Measurements from ENCODE around the gene MICAL2. TPM values are rescaled to one million over a fixed set of nuclear protein-coding genes. Genes with fewer than 3 reads are reported as not detected.

The MICAL2 gene
- total RNA-seq, 4 donors from 2014 or later, result 24.7 to 53.7 (median 37.0) TPM

DNA sequence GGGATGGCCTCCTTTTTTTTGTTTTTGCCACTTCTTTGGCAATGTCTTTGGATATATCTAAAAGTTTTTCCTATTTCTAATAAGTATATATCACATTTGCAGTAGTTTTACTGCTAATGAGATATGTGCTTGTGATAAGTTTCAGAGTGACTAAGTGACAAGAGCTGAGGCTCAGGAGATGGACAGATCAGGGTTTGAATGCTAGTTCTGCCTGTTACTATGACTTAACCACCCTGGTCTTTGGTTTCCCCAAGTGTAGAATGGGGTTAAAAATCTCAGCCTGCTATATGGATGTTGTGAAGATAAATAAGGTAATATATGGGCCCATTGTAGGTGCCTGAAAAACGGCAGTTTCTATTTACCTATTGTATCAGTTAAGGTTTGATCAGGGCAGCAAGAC lies 9.1 kb upstream of the MICAL2 start:
- H3K9me3 ChIP-seq, result no peaks in the 10 kb centered on the region
- H3K4me1 ChIP-seq, result no peaks in the 10 kb centered on the region
- peaks cover 10 to 24% (median 15%) of the 10 kb centered on the region in 3 donors for H3K27me3 ChIP-seq
- intact Hi-C loops (cut with DNase I; ENCODE audit: low total_unique reads), result no loop called here
- H3K36me3 ChIP-seq, result no peaks in the 10 kb centered on the region
- no peak overlapping the region for H3K4me3 ChIP-seq
- TF ChIP-seq, protein P1, sequence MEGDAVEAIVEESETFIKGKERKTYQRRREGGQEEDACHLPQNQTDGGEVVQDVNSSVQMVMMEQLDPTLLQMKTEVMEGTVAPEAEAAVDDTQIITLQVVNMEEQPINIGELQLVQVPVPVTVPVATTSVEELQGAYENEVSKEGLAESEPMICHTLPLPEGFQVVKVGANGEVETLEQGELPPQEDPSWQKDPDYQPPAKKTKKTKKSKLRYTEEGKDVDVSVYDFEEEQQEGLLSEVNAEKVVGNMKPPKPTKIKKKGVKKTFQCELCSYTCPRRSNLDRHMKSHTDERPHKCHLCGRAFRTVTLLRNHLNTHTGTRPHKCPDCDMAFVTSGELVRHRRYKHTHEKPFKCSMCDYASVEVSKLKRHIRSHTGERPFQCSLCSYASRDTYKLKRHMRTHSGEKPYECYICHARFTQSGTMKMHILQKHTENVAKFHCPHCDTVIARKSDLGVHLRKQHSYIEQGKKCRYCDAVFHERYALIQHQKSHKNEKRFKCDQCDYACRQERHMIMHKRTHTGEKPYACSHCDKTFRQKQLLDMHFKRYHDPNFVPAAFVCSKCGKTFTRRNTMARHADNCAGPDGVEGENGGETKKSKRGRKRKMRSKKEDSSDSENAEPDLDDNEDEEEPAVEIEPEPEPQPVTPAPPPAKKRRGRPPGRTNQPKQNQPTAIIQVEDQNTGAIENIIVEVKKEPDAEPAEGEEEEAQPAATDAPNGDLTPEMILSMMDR (IDR thresholded peaks at IDR 0.05 in 4 of 5, conservative IDR thresholded peaks at IDR 0.05 in 1 of 5), result no peak
- TF ChIP-seq POLR2A (IDR thresholded peaks at IDR 0.05), result no peak
- in situ Hi-C loops (cut with MboI; ENCODE audit: low sequenced_read_pairs in 4 of 4), result no loop called here
- no peak overlapping the region for H3K27ac ChIP-seq
- ATAC-seq, result no peak
- no peak for DNase-seq

DNA sequence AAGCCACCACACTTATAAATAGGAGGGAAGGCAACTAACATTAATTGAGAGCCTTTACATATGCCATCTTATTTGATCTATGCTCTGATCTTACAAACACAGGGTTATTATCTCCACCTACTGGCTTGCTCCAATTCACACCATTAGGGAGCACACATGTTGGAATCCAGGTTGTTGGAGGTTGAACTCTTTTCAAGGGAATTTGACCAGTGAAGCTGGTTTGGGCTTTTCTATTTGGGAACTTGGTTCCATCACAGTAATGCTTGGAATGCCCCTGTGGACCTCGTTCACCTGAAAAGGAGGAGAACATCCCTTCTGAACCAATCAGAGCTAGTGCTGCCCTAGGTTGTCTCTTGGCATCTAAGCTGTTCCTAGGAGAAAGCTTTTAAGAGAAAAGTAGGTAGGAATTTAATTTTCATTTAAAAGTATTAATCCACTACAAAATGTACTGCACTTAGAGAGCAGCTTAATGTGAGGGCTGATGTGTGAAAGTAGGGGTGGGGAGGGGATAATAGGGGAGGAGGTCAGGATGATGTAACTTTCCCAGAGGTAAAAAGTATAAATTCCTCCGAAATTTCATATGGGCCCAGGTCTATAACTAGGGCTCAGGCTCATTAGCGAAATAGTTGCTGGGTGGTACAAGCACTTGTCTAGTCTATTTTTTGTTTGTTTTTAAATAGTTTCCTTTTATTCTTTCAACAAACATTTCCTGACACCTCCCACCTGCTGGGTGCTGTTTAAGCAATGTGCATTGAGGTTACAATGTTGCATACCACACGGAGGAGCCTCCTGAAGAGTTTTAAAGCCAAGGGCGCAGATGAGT lies 7.6 kb upstream of the MICAL2 start:
- TF ChIP-seq, protein P1 (IDR thresholded peaks at IDR 0.05 in 4 of 5, conservative IDR thresholded peaks at IDR 0.05 in 1 of 5), result peak in 1 of 5 experiments; percentile 17
- TF ChIP-seq POLR2A (IDR thresholded peaks at IDR 0.05), result no peak
- DNase-seq (no peak), ATAC-seq (peak in 1 of 2 donors; percentile 41)
- intact Hi-C loops (cut with DNase I; ENCODE audit: low total_unique reads) (loop anchor here (2.0 kb wide), 1 partner anchor 56 kb away; no protein-coding TSS in a partner anchor), in situ Hi-C loops (cut with MboI; ENCODE audit: low sequenced_read_pairs in 4 of 4) (no loop called here)
- Histone ChIP-seq H3K27me3 (peaks cover 10 to 19% (median 15%) of the 10 kb centered on the region in 3 donors), H3K27ac (no peak overlapping the region), H3K9me3 (no peaks in the 10 kb centered on the region), H3K4me1 (no peaks in the 10 kb centered on the region), H3K36me3 (no peaks in the 10 kb centered on the region), H3K4me3 (no peak overlapping the region)

DNA sequence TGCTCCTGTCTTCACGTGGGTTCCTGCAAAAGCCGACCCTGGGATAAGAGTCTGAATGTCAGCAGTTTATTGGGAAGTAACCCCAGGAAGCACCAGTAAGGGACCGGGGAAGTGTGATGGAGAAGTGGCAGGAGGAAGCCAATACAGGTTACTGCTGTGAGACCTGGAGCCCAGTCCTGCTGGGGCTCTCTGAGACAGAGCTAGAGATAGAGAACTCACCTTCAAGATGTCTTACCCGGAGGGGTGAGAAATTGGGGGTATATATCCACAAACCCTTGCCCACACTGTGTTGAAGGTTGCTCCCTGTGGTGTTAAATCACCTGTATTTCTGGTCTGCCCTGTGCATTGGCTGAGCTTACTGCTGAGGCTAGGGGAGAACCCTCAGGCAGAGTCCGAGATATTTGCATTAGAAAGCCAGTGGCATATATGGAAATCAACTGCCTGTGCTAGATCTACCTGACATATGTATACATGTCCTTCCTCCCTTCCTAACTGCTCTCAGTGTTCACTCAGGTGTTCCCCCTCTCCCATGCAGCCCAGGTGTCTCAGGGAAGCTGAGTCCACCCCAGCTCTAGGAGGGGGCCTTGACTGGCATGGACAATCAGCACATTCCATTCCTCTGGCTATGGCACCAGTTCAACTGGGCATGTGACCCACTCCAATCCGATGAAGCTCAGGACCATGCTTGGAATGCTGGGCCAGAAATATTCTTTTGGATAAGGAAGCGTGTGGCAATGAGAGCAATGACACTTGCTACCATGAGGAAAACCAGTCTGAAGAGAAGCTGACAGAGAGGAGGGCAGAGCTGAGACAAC lies 6.8 kb upstream of the MICAL2 start:
- Histone ChIP-seq H3K27ac (no peak overlapping the region), H3K4me3 (no peak overlapping the region), H3K27me3 (peaks cover 10 to 15% (median 11%) of the 10 kb centered on the region in 3 donors), H3K36me3 (no peaks in the 10 kb centered on the region), H3K9me3 (no peaks in the 10 kb centered on the region), H3K4me1 (no peaks in the 10 kb centered on the region)
- in situ Hi-C loops (cut with MboI; ENCODE audit: low sequenced_read_pairs in 4 of 4), result no loop called here
- TF ChIP-seq, protein P1 (IDR thresholded peaks at IDR 0.05 in 4 of 5, conservative IDR thresholded peaks at IDR 0.05 in 1 of 5), result no peak
- TF ChIP-seq POLR2A (IDR thresholded peaks at IDR 0.05), result no peak
- intact Hi-C loops (cut with DNase I; ENCODE audit: low total_unique reads), result loop anchor here (2.0 kb wide), 1 partner anchor 57 kb away; no protein-coding TSS in a partner anchor
- DNase-seq (no peak), ATAC-seq (no peak)

DNA sequence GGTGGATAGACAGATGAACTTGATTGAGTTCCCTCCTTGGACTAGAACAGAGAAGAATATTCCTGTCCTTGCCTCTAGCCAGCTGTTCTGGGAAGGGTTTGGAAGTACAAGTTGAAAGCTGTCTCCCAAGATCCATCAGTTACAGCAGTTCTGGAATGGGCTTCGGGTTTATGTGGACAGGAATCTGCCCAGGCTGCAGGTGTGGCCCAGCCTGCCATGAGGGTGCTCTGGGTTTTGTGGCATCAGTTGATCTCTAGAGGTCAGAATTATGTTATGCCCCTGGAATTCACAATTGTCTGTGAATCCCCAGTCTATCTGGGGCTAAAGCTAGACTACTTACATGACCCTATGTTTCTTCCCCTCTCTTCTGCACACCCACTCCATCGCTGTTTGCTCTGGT lies 4.9 kb upstream of the MICAL2 start:
- Histone ChIP-seq H3K9me3 (no peaks in the 10 kb centered on the region), H3K27me3 (peaks cover 0 to 4% (median 2%) of the 10 kb centered on the region in 3 donors), H3K27ac (no peak overlapping the region), H3K36me3 (no peaks in the 10 kb centered on the region), H3K4me1 (peaks cover 4 to 5% of the 10 kb centered on the region in 2 donors), H3K4me3 (no peak overlapping the region)
- no peak for DNase-seq
- in situ Hi-C loops (cut with MboI; ENCODE audit: low sequenced_read_pairs in 4 of 4), result no loop called here
- intact Hi-C loops (cut with DNase I; ENCODE audit: low total_unique reads), result no loop called here
- no peak for TF ChIP-seq POLR2A (IDR thresholded peaks at IDR 0.05)
- TF ChIP-seq, protein P1 (IDR thresholded peaks at IDR 0.05 in 4 of 5, conservative IDR thresholded peaks at IDR 0.05 in 1 of 5), result no peak
- ATAC-seq, result no peak

Data from gastrocnemius medialis (tissue), 4 donors.